ENCODE data around the gene NEB. TPM values are rescaled to one million over a fixed set of nuclear protein-coding genes. Genes with fewer than 3 reads are reported as not detected.

Gene NEB
- total and polyA plus RNA-seq, 2 of the 4 experiments (the other 2 are of a cell fraction), result under 0.01 TPM; not detected in 1

GRCh38 chr2:151482171-151482725 lies 252.0 kb downstream of the NEB start:
- H3K36me3 ChIP-seq (ENCODE audit: control insufficient read depth, insufficient read depth, low read length), result peaks cover 12% of the 10 kb centered on the region; the same call in 1 of the 2 replicates
- peaks cover 3 to 4% of the 10 kb centered on the region in 2 experiments; a peak in 2 of 4 replicates for H3K79me1 ChIP-seq (ENCODE audit: low read depth in 1 of 2, low read length in 2 of 2)
- no peak overlapping the region for H2AFZ ChIP-seq (replicated peaks; ENCODE audit: low read length, poor library complexity)
- no peak overlapping the region for H3K14ac ChIP-seq (replicated peaks; ENCODE audit: low read depth, low read length)
- no peak overlapping the region for H3K9ac ChIP-seq (ENCODE audit: low read depth, low read length)
- no peak overlapping the region for H2BK15ac ChIP-seq (ENCODE audit: low read depth, low read length)
- DNase-seq (no peak), ATAC-seq (ENCODE audit: low read depth) (no peak)
- no peak overlapping the region for H2AK5ac ChIP-seq (ENCODE audit: low read depth, low read length)
- dilution Hi-C loops (cut with HindIII; ENCODE audit: low sequenced_read_pairs, unreplicated experiment) (no loop called here), in situ Hi-C loops (cut with MboI; ENCODE audit: low sequenced_read_pairs) (no loop called here), intact Hi-C loops (cut with micrococcal nuclease) (no loop called here)
- H4K8ac ChIP-seq (ENCODE audit: low read depth in 2 of 2, low read length in 2 of 2), result no peak overlapping the region
- H4K91ac ChIP-seq (ENCODE audit: insufficient read depth, low read depth, low read length), result no peak overlapping the region
- no peak overlapping the region for H3K27ac ChIP-seq (ENCODE audit: insufficient read depth, low read length)
- H3K18ac ChIP-seq (ENCODE audit: low read depth, low read length), result no peak overlapping the region
- POLR2A ChIA-PET (ENCODE audit: unreplicated experiment), result no interaction called here
- WGBS, 2 experiments (ENCODE audit: extremely low coverage in 2 of 2, insufficient read length in 1 of 2), result no CpG with 5 or more reads among the region's 4 CpGs
- no peak overlapping the region for H2BK20ac ChIP-seq (ENCODE audit: low read depth, low read length)
- H3K23ac ChIP-seq (ENCODE audit: low read depth, low read length), result no peak overlapping the region
- no peak overlapping the region for H3K4me2 ChIP-seq (ENCODE audit: low read depth, low read length)
- no peak overlapping the region for H2BK5ac ChIP-seq (ENCODE audit: low read depth, low read length, poor library complexity, severe bottlenecking)
- H3K27me3 ChIP-seq (ENCODE audit: control insufficient read depth, insufficient read depth, low read length), result no peaks in the 10 kb centered on the region
- no peak overlapping the region for H4K5ac ChIP-seq (ENCODE audit: low read depth, low read length)
- H3K4ac ChIP-seq (ENCODE audit: low read depth, low read length), result no peak overlapping the region
- no peak overlapping the region for H2AK9ac ChIP-seq (replicated peaks; ENCODE audit: low read depth, low read length, poor library complexity)
- TF ChIP-seq MAZ (IDR thresholded peaks at IDR 0.05; ENCODE audit: borderline replicate concordance, low read depth, low read length) (no peak), POLR2A (IDR thresholded peaks at IDR 0.05; ENCODE audit: low read depth, low read length) (no peak)
- no peaks in the 10 kb centered on the region for H3K9me3 ChIP-seq (ENCODE audit: control insufficient read depth, insufficient read depth, low read length)
- no peaks in the 10 kb centered on the region; the same call in 1 of the 2 replicates for H3K4me1 ChIP-seq (ENCODE audit: control insufficient read depth, insufficient read depth, low read length)
- H3K56ac ChIP-seq (ENCODE audit: extremely low read depth, insufficient read depth, low read length), result no peak overlapping the region
- H3K9me1 ChIP-seq (ENCODE audit: insufficient read depth, low read length), result no peaks in the 10 kb centered on the region
- BruUV-seq (replicated peaks), result no TSS peak
- CTCF ChIA-PET, result no interaction called here
- no peak overlapping the region for H2BK120ac ChIP-seq (ENCODE audit: low read depth, low read length)
- no peaks in the 10 kb centered on the region; the same call in 1 of the 2 replicates for H4K20me1 ChIP-seq (ENCODE audit: insufficient read depth, low read length)
- H3K4me3 ChIP-seq (ENCODE audit: insufficient read depth, low read depth, low read length), result no peak overlapping the region

Data from IMR-90 (cell line).